HG02981 (cell line): Measurements from ENCODE around the gene RAB34.

Experiments used
- ATAC-seq: cut with Tn5 transposase; IDR thresholded peaks from one replicate; pipeline ENCODE4 v1.9.1; 2021; ENCODE audit warnings: mild to moderate bottlenecking, moderate library complexity; ENCODE audit not compliant: unreplicated experiment

RAB34 gene

GRCh38 chr17:28717578-28718332, at the start of gene RAB34:
Gene RAB34 (minus strand): TSS chr17:28717868. CDS start chr17:28717266, 602 bp downstream.
- ATAC-seq, result no peak

- ATAC-seq, result no peak
Measured at GRCh38 chr17:28765038-28765437, 47.4 kb upstream of the RAB34 start.

- no peak for ATAC-seq
Measured at GRCh38 chr17:28763804-28764266, 46.2 kb upstream of the RAB34 start.

- peak; percentile 52 for ATAC-seq
Measured at GRCh38 chr17:28763137-28763799, 45.6 kb upstream of the RAB34 start.

GRCh38 chr17:28760601-28761562, 43.2 kb upstream of the RAB34 start:
- no peak for ATAC-seq

- ATAC-seq, result no peak
Measured at GRCh38 chr17:28759256-28759865, 41.7 kb upstream of the RAB34 start.

GRCh38 chr17:28758411-28759121, 40.9 kb upstream of the RAB34 start:
- no peak for ATAC-seq

- ATAC-seq, result no peak
Measured at GRCh38 chr17:28756049-28756804, 38.6 kb upstream of the RAB34 start.

- no peak for ATAC-seq
Measured at GRCh38 chr17:28755486-28755885, 37.8 kb upstream of the RAB34 start.

GRCh38 chr17:28751600-28752366, 34.1 kb upstream of the RAB34 start:
- ATAC-seq, result no peak

- peak; percentile 64 for ATAC-seq
Measured at GRCh38 chr17:28750178-28751047, 32.7 kb upstream of the RAB34 start.

GRCh38 chr17:28749516-28750177, 32.0 kb upstream of the RAB34 start:
- peak; percentile 5 for ATAC-seq

GRCh38 chr17:28748852-28749515, 31.3 kb upstream of the RAB34 start:
- ATAC-seq, result no peak

GRCh38 chr17:28747801-28748750, 30.4 kb upstream of the RAB34 start:
- no peak for ATAC-seq

GRCh38 chr17:28747051-28747691, 29.5 kb upstream of the RAB34 start:
- ATAC-seq, result no peak
